Activated naive CD8-positive, alpha-beta T cell treated with anti-CD3 and anti-CD28 coated beads for 36 hours (primary cell): ENCODE results near the gene BTBD16. TPM values are rescaled to one million over a fixed set of nuclear protein-coding genes. Genes with fewer than 3 reads are reported as not detected.

Experiments used
- DNase-seq: peaks from one replicate; pipeline ENCODE4 v3.0.0; 2021
- H3K27ac Mint-ChIP-seq: one replicate; pipeline ENCODE4 v1.8.0; 2022; ENCODE audit warnings: mild to moderate bottlenecking, moderate library complexity, mixed read lengths
- H3K27me3 Mint-ChIP-seq: one replicate; pipeline ENCODE4 v1.8.0; 2022; ENCODE audit warnings: mild to moderate bottlenecking, mixed read lengths
- H3K36me3 Mint-ChIP-seq: one replicate; pipeline ENCODE4 v1.8.0; 2021; ENCODE audit warnings: mild to moderate bottlenecking, mixed read lengths
- H3K4me1 Mint-ChIP-seq: one replicate; pipeline ENCODE4 v1.8.0; 2021; ENCODE audit warnings: mixed read lengths
- H3K4me3 Mint-ChIP-seq: one replicate; pipeline ENCODE4 v1.8.0; 2022; ENCODE audit warnings: mild to moderate bottlenecking, moderate library complexity, mixed read lengths
- H3K9me3 Mint-ChIP-seq: one replicate; pipeline ENCODE4 v1.8.0; 2022; ENCODE audit warnings: mixed read lengths
- total RNA-seq, 2 experiments: library from RNA; stranded (reverse); gene quantifications; one replicate each; pipeline ENCODE4 v1.2.3, GENCODE V29; 2021

Gene BTBD16
- total RNA-seq, 2 experiments from 2014 or later, result not detected

- Mint-ChIP-seq H3K4me3 (no peak overlapping the region), H3K4me1 (peaks cover 7% of the 10 kb centered on the region), H3K9me3 (peaks cover 6% of the 10 kb centered on the region), H3K36me3 (peaks cover 2% of the 10 kb centered on the region), H3K27ac (no peak overlapping the region), H3K27me3 (peaks cover 3% of the 10 kb centered on the region)
- DNase-seq, result no peak
Observed at GRCh38 chr10:122363311-122363710, 92.2 kb downstream of the BTBD16 start.

GRCh38 chr10:122363722-122364463 lies 92.8 kb downstream of the BTBD16 start:
- peaks cover 9% of the 10 kb centered on the region for H3K27me3 Mint-ChIP-seq
- DNase-seq, result no peak
- no peaks in the 10 kb centered on the region for H3K36me3 Mint-ChIP-seq
- H3K9me3 Mint-ChIP-seq, result peaks cover under 1% of the 10 kb centered on the region
- no peak overlapping the region for H3K27ac Mint-ChIP-seq
- H3K4me3 Mint-ChIP-seq, result no peak overlapping the region
- H3K4me1 Mint-ChIP-seq, result peaks cover 9% of the 10 kb centered on the region

- Mint-ChIP-seq H3K27me3 (peaks cover 26% of the 10 kb centered on the region), H3K4me1 (peaks cover 14% of the 10 kb centered on the region), H3K9me3 (no peaks in the 10 kb centered on the region), H3K4me3 (no peak overlapping the region), H3K36me3 (no peaks in the 10 kb centered on the region), H3K27ac (no peak overlapping the region)
- no peak for DNase-seq
Observed at GRCh38 chr10:122368502-122369254, 97.6 kb downstream of the BTBD16 start.

GRCh38 chr10:122373108-122373507 lies 102.0 kb downstream of the BTBD16 start:
- Mint-ChIP-seq H3K27me3 (peaks cover 23% of the 10 kb centered on the region), H3K27ac (no peak overlapping the region), H3K9me3 (no peaks in the 10 kb centered on the region), H3K36me3 (no peaks in the 10 kb centered on the region), H3K4me3 (no peak overlapping the region), H3K4me1 (peaks cover 36% of the 10 kb centered on the region)
- no peak for DNase-seq

- no peak for DNase-seq
- H3K27me3 Mint-ChIP-seq, result peaks cover 19% of the 10 kb centered on the region
- H3K4me1 Mint-ChIP-seq, result peaks cover 36% of the 10 kb centered on the region
- H3K9me3 Mint-ChIP-seq, result no peaks in the 10 kb centered on the region
- H3K4me3 Mint-ChIP-seq, result peak overlapping the region; percentile 86
- peak overlapping the region; percentile 79 for H3K27ac Mint-ChIP-seq
- peaks cover under 1% of the 10 kb centered on the region for H3K36me3 Mint-ChIP-seq
Observed at GRCh38 chr10:122373721-122374120, 102.6 kb downstream of the BTBD16 start.

- peak within 1 kb of the TSS; percentile 90 for H3K4me3 Mint-ChIP-seq
- peaks cover 15% of the 10 kb centered on the region for H3K27me3 Mint-ChIP-seq
- H3K4me1 Mint-ChIP-seq, result peaks cover 40% of the 10 kb centered on the region
- H3K36me3 Mint-ChIP-seq, result peaks cover 7% of the 10 kb centered on the region
- DNase-seq, result peak; percentile 95
- no peaks in the 10 kb centered on the region for H3K9me3 Mint-ChIP-seq
- H3K27ac Mint-ChIP-seq, result peak within 1 kb of the TSS; percentile 97
Observed at GRCh38 chr10:122374237-122374858, 103.3 kb downstream of the BTBD16 start, which contains the start of gene PLEKHA1. Gene PLEKHA1, plus strand, starts transcription at chr10:122374708. Its CDS starts 18,493 bp downstream, at chr10:122393201.

GRCh38 chr10:122374859-122375678 lies 104.0 kb downstream of the BTBD16 start:
- Mint-ChIP-seq H3K4me3 (peak overlapping the region; percentile 90), H3K27me3 (peaks cover 14% of the 10 kb centered on the region), H3K36me3 (peaks cover 12% of the 10 kb centered on the region), H3K27ac (peak overlapping the region; percentile 97), H3K9me3 (peaks cover under 1% of the 10 kb centered on the region), H3K4me1 (peaks cover 46% of the 10 kb centered on the region)
- peak; percentile 84 for DNase-seq

GRCh38 chr10:122375679-122376160 lies 104.6 kb downstream of the BTBD16 start:
- Mint-ChIP-seq H3K9me3 (peaks cover 5% of the 10 kb centered on the region), H3K4me1 (peaks cover 52% of the 10 kb centered on the region), H3K27me3 (peaks cover 10% of the 10 kb centered on the region), H3K36me3 (peaks cover 19% of the 10 kb centered on the region), H3K27ac (peak overlapping the region; percentile 97), H3K4me3 (peak overlapping the region; percentile 90)
- no peak for DNase-seq

GRCh38 chr10:122376364-122376961 lies 105.4 kb downstream of the BTBD16 start:
- Mint-ChIP-seq H3K36me3 (peaks cover 24% of the 10 kb centered on the region), H3K4me3 (peak overlapping the region; percentile 33), H3K27ac (no peak overlapping the region), H3K27me3 (peaks cover 10% of the 10 kb centered on the region), H3K4me1 (peaks cover 57% of the 10 kb centered on the region), H3K9me3 (peaks cover 6% of the 10 kb centered on the region)
- DNase-seq, result no peak

- Mint-ChIP-seq H3K9me3 (peaks cover 11% of the 10 kb centered on the region), H3K4me1 (peaks cover 57% of the 10 kb centered on the region), H3K27me3 (no peaks in the 10 kb centered on the region), H3K27ac (no peak overlapping the region), H3K36me3 (peaks cover 36% of the 10 kb centered on the region), H3K4me3 (no peak overlapping the region)
- no peak for DNase-seq
Observed at GRCh38 chr10:122379041-122379440, 107.9 kb downstream of the BTBD16 start.

GRCh38 chr10:122379537-122379936 lies 108.4 kb downstream of the BTBD16 start:
- no peak for DNase-seq
- H3K4me1 Mint-ChIP-seq, result peaks cover 54% of the 10 kb centered on the region
- H3K36me3 Mint-ChIP-seq, result peaks cover 36% of the 10 kb centered on the region
- H3K9me3 Mint-ChIP-seq, result peaks cover 11% of the 10 kb centered on the region
- H3K27me3 Mint-ChIP-seq, result no peaks in the 10 kb centered on the region
- H3K27ac Mint-ChIP-seq, result no peak overlapping the region
- H3K4me3 Mint-ChIP-seq, result no peak overlapping the region

GRCh38 chr10:122380703-122381102 lies 109.6 kb downstream of the BTBD16 start:
- no peak for DNase-seq
- peaks cover 11% of the 10 kb centered on the region for H3K9me3 Mint-ChIP-seq
- H3K27me3 Mint-ChIP-seq, result no peaks in the 10 kb centered on the region
- H3K27ac Mint-ChIP-seq, result no peak overlapping the region
- H3K4me1 Mint-ChIP-seq, result peaks cover 50% of the 10 kb centered on the region
- H3K4me3 Mint-ChIP-seq, result no peak overlapping the region
- peaks cover 37% of the 10 kb centered on the region for H3K36me3 Mint-ChIP-seq

GRCh38 chr10:122381680-122382079 lies 110.6 kb downstream of the BTBD16 start:
- Mint-ChIP-seq H3K4me1 (peaks cover 52% of the 10 kb centered on the region), H3K27ac (no peak overlapping the region), H3K27me3 (no peaks in the 10 kb centered on the region), H3K9me3 (peaks cover 11% of the 10 kb centered on the region), H3K4me3 (no peak overlapping the region), H3K36me3 (peaks cover 37% of the 10 kb centered on the region)
- DNase-seq, result no peak

- Mint-ChIP-seq H3K27ac (no peak overlapping the region), H3K36me3 (peaks cover 38% of the 10 kb centered on the region), H3K9me3 (peaks cover 4% of the 10 kb centered on the region), H3K27me3 (no peaks in the 10 kb centered on the region), H3K4me3 (no peak overlapping the region), H3K4me1 (peaks cover 51% of the 10 kb centered on the region)
- DNase-seq, result no peak
Observed at GRCh38 chr10:122386514-122386913, 115.4 kb downstream of the BTBD16 start.
